Common myeloid progenitor, CD34-positive (primary cell): ENCODE data around the gene TRDN.

ENCODE experiments used
- CTCF ChIA-PET: fragments of 350-600 bp; sonication (Branson Sonifier 250); formaldehyde crosslinking; loops from one replicate; lab custom pipeline; 2021; ENCODE audit warnings: antibody characterized with exemption; lab: Charles Lee
- POLR2A ChIA-PET: fragments of 350-600 bp; sonication (Branson Sonifier 250); formaldehyde crosslinking; loops from one replicate; lab custom pipeline; 2021; ENCODE audit warnings: antibody characterized with exemption; lab: Charles Lee
- DNase-seq, 3 donors: peaks; one replicate each; pipeline versions ENCODE4 v3.0.0 to v3.0.0-alpha.2; 2013
- H3K27ac ChIP-seq, 2 experiments: 1 replicate in 1 of 2; 2 replicates in 1 of 2; pipeline ENCODE4 v1.7.0; 2013; ENCODE audit warnings: inconsistent platforms in 2 of 2, low read length in 2 of 2, mild to moderate bottlenecking in 2 of 2, low read depth in 1 of 2, moderate library complexity in 1 of 2; ENCODE audit not compliant: severe bottlenecking in 2 of 2, insufficient read depth in 1 of 2, poor library complexity in 1 of 2
- H3K27me3 ChIP-seq, 5 experiments: replicated peaks in 2 of 5; 1 replicate in 3 of 5; 2 replicates in 2 of 5; pipeline versions ENCODE4 v1.6.1 to v1.7.0; 2013; ENCODE audit warnings: low read length in 4 of 5, mild to moderate bottlenecking in 2 of 5, moderate library complexity in 2 of 5, inconsistent platforms in 1 of 5; ENCODE audit not compliant: insufficient read depth in 5 of 5, control insufficient read depth in 4 of 5
- H3K36me3 ChIP-seq, 4 experiments: 1 replicate in 2 of 4; 2 replicates in 2 of 4; pipeline versions ENCODE4 v1.6.1 to v1.7.0; 2013; ENCODE audit warnings: low read length in 3 of 4, control low read depth in 1 of 4, mild to moderate bottlenecking in 1 of 4; ENCODE audit not compliant: control insufficient read depth in 4 of 4, insufficient read depth in 4 of 4
- H3K4me1 ChIP-seq, 4 experiments: 1 replicate in 3 of 4; 2 replicates in 1 of 4; pipeline versions ENCODE4 v1.6.1 to v1.7.1; 2013; ENCODE audit warnings: low read length in 3 of 4, mild to moderate bottlenecking in 3 of 4, control low read depth in 1 of 4, inconsistent platforms in 1 of 4, moderate library complexity in 1 of 4; ENCODE audit not compliant: control insufficient read depth in 4 of 4, insufficient read depth in 4 of 4; ENCODE audit errors: control extremely low read depth in 1 of 4
- H3K4me3 ChIP-seq, 7 experiments: 1 replicate in 4 of 7; 2 replicates in 3 of 7; pipeline versions ENCODE4 v1.5.1 to v1.7.0; 2013; ENCODE audit warnings: mild to moderate bottlenecking in 7 of 7, low read length in 6 of 7, moderate library complexity in 6 of 7, inconsistent platforms in 2 of 7, low read depth in 2 of 7, control low read depth in 1 of 7; ENCODE audit not compliant: insufficient read depth in 4 of 7, control insufficient read depth in 1 of 7; ENCODE audit errors: extremely low read depth in 1 of 7
- H3K9me3 ChIP-seq, 5 experiments: 1 replicate in 4 of 5; 2 replicates in 1 of 5; pipeline versions ENCODE4 v1.6.1 to v1.7.1; 2013; ENCODE audit warnings: low read length in 4 of 5, mild to moderate bottlenecking in 2 of 5, inconsistent platforms in 1 of 5, low read depth in 1 of 5, moderate library complexity in 1 of 5; ENCODE audit not compliant: control insufficient read depth in 4 of 5, insufficient read depth in 2 of 5; ENCODE audit errors: control extremely low read depth in 1 of 5
- WGBS: methylation state at CpG from one replicate; pipeline ENCODE4 v1.1.5; 2013; ENCODE audit not compliant: insufficient coverage; 5-methylcytosine and 5-hydroxymethylcytosine counted together

The TRDN gene

DNA sequence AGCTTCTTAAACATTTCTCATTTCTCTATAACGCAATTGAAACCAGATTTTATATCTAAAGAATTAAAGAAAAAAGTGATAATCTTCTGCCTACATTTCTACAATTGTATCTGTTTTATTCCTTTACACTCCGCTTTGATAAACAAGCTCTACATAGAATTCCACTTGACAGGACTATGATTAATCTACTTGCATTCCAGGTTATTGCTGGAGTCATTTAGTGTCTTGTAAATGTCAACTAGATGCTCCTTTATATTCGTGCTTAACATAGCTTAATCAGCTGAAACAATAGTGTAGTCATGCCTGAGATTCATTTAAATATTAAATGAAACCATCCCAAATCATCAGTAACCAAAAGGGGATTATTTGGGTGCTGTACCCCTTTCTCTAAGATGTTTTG is 284.0 kb downstream of the TRDN start:
- no peak overlapping the region for H3K4me3 ChIP-seq
- no peak for DNase-seq
- H3K36me3 ChIP-seq = no peaks in the 10 kb centered on the region
- POLR2A ChIA-PET = no interaction called here
- no peaks in the 10 kb centered on the region for H3K4me1 ChIP-seq
- no peak overlapping the region for H3K27ac ChIP-seq
- WGBS = no CpG with 5 or more reads among the region's 3 CpGs
- H3K27me3 ChIP-seq = peaks cover 0 to 2% (median 0%) of the 10 kb centered on the region in 5 experiments
- CTCF ChIA-PET = no interaction called here
- H3K9me3 ChIP-seq = no peaks in the 10 kb centered on the region

DNA sequence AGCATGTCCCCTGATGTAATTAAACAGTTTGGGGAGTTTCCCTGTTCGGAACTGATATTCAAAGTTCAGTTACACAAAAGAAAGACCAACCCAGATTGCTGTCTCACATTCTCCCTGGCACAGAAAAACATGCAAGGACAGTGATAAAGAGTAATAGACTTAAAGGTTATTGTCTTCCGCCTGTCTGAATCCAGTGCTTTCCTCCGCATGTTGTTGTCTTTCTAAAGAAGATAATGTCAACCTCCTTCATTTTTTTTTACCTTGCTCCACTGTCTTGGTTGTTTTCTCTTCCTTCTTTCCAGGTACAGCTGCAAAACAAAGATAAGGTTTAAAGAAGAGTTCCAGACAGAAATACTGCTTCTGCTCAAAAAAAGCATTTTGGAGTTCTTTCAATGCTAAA is 284.5 kb downstream of the TRDN start:
- WGBS = 86% methylated on average over 2 of the region's 3 CpGs
- H3K9me3 ChIP-seq = no peaks in the 10 kb centered on the region
- H3K27ac ChIP-seq = no peak overlapping the region
- ChIA-PET CTCF (no interaction called here), POLR2A (no interaction called here)
- DNase-seq = no peak
- H3K4me3 ChIP-seq = no peak overlapping the region
- no peaks in the 10 kb centered on the region for H3K36me3 ChIP-seq
- no peaks in the 10 kb centered on the region for H3K4me1 ChIP-seq
- peaks cover 0 to 2% (median 0%) of the 10 kb centered on the region in 5 experiments for H3K27me3 ChIP-seq

DNA sequence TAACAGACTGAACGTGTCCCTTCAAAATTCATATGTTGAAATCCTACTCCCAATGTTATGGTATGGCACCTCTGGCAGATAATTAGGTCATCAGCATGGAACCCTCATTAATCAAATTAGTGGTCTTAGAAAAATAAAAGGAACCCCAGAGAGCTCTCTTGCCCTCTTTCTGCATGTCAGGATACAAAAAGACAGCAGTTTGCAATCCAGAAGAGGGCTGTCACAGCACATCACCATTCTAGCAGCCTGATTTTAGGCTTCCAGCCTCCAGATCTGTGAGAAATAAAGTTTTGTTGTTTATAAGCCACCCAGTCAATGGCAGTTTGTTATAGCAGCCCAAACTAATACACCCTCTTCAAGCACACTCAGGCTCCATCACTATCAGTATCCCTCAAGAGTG is 292.9 kb downstream of the TRDN start:
- WGBS = no CpG with 5 or more reads among the region's 1 CpG
- ChIA-PET CTCF (no interaction called here), POLR2A (no interaction called here)
- no peak for DNase-seq
- Histone ChIP-seq H3K4me3 (no peak overlapping the region), H3K36me3 (no peaks in the 10 kb centered on the region), H3K9me3 (no peaks in the 10 kb centered on the region), H3K4me1 (no peaks in the 10 kb centered on the region), H3K27ac (no peak overlapping the region), H3K27me3 (peaks cover 0 to 2% (median 0%) of the 10 kb centered on the region in 5 experiments)

- no peaks in the 10 kb centered on the region for H3K36me3 ChIP-seq
- H3K4me1 ChIP-seq = no peaks in the 10 kb centered on the region
- ChIA-PET CTCF (interaction anchor here (0.7 to 1.4 kb wide), 2 partner anchors 77 to 469 kb away, joined by 3 read pairs; no protein-coding TSS in a partner anchor), POLR2A (no interaction called here)
- no peak for DNase-seq
- H3K27me3 ChIP-seq = peaks cover 0 to 2% (median 0%) of the 10 kb centered on the region in 5 experiments
- H3K4me3 ChIP-seq = no peak overlapping the region
- H3K9me3 ChIP-seq = no peaks in the 10 kb centered on the region
- no peak overlapping the region for H3K27ac ChIP-seq
These were observed 298.4 kb downstream of the TRDN start for GRCh38 chr6:123338394-123338793.

DNA sequence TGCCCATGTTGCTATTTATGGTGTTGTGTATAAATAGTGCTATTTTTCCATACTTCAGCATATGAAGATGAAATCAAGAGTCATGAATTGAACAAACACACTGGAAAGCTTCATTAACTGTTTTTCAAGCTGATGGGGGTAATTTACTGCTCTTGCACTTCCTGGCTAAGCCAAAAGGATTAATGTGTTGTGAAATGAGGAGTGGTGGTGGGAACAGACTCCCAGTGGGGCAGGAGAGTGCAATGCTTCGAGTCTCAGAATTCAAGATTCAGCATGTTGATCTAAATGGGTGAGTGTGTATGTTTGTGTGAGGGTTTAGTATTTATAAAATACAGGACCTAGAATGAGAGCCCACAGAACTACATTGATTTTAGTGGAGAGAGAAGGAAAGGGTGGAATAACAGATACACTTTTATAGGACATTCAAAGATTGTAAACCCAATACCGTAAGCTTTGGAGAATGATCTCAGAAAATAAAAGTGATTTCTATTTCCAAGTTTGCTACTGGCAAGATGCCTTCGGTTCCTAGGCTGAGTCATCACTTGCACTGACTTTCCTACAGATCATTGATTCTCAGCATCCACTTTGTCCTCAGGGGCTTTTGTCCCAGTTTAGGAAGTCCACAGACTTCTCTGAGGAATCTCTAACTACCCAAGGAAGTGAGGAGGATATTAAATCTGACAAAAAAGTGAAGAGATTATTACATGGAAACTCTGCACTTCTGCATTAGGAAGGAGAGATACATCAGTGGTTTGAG is 303.6 kb downstream of the TRDN start:
- H3K4me1 ChIP-seq = no peaks in the 10 kb centered on the region
- peaks cover 0 to 2% (median 0%) of the 10 kb centered on the region in 5 experiments for H3K27me3 ChIP-seq
- H3K27ac ChIP-seq = no peak overlapping the region
- DNase-seq = no peak
- WGBS = 60% methylated on average over 3 of the region's 3 CpGs
- no peaks in the 10 kb centered on the region for H3K9me3 ChIP-seq
- CTCF ChIA-PET = no interaction called here
- no peaks in the 10 kb centered on the region for H3K36me3 ChIP-seq
- H3K4me3 ChIP-seq = no peak overlapping the region
- POLR2A ChIA-PET = no interaction called here

- POLR2A ChIA-PET = no interaction called here
- peaks cover 0 to 2% (median 0%) of the 10 kb centered on the region in 5 experiments for H3K27me3 ChIP-seq
- H3K9me3 ChIP-seq = no peaks in the 10 kb centered on the region
- H3K27ac ChIP-seq = no peak overlapping the region
- CTCF ChIA-PET = interaction anchor here (0.7 kb wide), 1 partner anchor 243 kb away, joined by 3 read pairs; no protein-coding TSS in a partner anchor
- H3K36me3 ChIP-seq = no peaks in the 10 kb centered on the region
- no peak for DNase-seq
- no peak overlapping the region for H3K4me3 ChIP-seq
- 80% methylated on average over 1 of the region's 2 CpGs for WGBS
- H3K4me1 ChIP-seq = no peaks in the 10 kb centered on the region
These were observed 304.7 kb downstream of the TRDN start for GRCh38 chr6:123332070-123332469.

DNA sequence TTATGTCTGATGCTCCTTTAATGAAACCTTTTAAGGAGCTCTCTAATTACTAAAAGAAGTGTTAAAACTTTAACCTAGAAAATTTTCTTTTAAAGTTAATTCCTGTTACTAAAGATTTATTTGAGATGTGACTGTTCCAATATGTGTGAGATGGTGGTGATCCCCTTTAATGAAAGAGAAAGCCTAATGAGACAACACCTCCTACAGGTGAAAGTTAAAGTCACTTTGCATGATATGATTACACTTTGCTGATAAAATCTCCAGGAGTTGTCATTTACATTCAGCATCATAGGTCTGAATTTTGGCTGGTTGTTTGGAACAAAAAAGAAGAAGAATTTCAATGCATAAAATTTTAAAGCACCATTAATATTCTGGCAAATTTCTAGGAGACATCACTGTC is 307.4 kb downstream of the TRDN start:
- CTCF ChIA-PET = no interaction called here
- POLR2A ChIA-PET = no interaction called here

More for the DNA sequence above, 307.4 kb downstream of the TRDN start:
- no peak for DNase-seq
- H3K4me3 ChIP-seq = no peak overlapping the region
- H3K36me3 ChIP-seq = no peaks in the 10 kb centered on the region
- no peak overlapping the region for H3K27ac ChIP-seq
- no peaks in the 10 kb centered on the region for H3K9me3 ChIP-seq
- H3K4me1 ChIP-seq = no peaks in the 10 kb centered on the region
- peaks cover 0 to 2% (median 0%) of the 10 kb centered on the region in 5 experiments for H3K27me3 ChIP-seq
